Non-pigmented ciliary epithelial cell (primary cell): ENCODE results near the gene HEPHL1.

Experiments used
- DNase-seq: peaks from one replicate; pipeline ENCODE4 v3.0.0-alpha.2; 2010; ENCODE audit warnings: low read depth

HEPHL1 gene

DNA sequence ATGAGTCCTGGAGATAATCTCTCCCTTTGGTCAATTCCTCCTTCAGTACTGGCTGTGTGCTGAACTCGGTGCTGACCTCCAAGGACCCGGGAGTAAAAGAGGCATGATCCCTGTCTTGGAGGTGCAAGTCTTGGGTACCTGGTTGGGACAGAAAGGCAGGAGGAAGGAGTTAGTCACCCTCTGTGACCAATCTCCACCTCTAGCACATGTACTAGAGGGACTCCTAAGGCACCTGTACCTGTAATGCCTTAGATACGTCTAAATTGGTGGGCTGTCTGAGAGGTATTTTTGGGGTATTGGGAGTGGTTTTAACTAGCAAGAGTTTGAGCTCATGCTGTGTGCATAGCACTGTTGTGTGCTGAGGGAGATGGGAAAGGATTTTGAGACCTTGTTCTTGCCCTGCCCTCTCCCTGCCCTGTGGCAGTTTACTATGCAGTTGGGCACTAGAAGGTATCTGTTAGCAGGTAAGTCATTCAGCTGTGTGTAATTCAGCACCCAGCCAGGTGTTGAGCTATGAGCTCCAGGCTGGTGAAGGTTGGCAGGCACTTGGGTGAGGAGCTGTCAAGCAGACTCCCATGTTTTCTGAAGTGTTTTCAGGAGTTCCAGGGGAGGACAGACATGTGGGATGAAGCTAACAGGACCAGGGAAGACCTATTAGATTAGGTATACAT, 110.0 kb downstream of the HEPHL1 start:
- no peak for DNase-seq

DNA sequence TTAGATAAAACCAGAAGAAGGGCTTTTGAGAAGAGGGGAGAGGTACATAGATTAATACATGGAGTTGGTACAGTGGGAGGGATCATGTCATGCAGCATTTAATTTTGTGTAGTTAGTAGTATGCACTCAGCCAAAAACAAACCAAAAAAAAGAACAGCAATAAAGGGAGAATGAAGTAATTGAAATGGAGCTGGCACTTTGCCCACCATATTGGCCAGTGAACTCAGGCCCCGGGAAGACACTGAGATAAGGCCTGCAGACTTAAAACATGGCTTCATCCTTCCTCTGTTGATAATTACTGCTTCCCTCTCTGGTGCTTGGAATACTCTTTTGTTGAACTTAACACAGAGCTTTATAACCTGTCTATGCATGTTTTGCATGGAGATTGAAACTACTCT, 110.6 kb downstream of the HEPHL1 start:
- no peak for DNase-seq

DNA sequence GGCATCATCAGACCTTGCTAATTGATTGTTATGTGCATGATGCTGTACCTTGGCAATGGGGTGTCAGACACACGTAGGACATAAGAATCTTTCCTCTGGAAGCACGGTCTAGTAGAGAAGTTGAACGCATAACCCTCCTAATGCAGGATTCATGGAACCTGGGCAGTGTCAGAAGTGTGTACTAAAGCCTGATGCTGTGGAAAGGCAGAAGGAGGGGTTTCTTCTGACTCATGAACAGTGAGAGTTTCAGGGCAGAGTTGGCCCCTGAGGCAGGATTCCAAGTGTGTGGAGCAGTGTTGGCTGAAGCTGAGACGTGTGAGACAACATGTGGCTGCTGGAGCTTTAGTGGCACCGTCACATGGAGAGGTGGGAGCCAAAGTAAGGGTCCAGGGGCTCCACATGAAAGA, 111.0 kb downstream of the HEPHL1 start:
- no peak for DNase-seq

DNA sequence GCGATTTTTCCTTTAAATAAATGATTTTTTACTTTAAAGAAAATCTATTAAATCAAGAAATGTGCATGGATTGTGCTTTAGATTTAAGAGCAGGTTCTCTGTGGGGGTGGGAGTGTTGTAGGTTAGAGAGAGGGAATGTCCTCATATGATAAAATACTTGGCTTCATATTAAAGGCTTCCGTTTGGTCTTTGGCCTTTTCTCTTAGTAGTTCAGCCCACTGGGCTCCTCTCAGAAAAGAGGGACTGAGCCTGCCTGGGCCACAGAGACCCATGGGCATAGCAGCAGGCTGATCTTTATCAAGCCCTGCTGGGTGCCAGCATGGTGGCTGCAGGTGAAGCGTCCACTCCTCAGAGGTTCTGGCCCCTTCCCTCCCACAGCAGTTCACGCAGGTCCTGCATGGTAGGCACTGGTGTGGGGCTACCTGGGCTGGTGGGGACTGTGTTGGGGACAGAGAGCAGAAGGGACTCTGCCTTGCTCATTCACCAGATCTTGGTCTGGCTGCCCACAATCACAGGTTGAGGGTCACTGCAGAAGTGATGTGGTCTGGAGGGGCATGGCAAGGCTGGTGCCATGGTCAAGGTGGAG, 111.8 kb downstream of the HEPHL1 start:
- DNase-seq: no peak

DNA sequence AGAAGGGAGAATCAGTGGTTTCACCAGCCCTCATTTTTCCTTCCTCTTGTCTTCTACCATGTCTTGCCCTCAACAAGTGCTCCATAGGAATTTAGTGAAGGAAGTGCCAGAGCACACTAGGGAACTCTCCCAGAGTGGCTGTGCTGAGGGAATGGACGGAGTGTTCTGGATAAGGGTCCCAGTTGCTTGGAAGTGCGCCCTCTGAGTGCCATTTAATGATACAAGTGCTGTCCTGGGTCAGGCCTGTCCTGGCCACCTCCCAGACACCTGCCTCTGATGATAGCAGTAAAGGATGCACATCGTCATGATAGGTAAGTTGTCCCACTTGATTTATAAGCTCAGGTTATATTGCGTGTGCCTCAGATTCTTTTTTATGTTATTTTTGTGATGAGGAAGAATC, 112.6 kb downstream of the HEPHL1 start:
- DNase-seq: no peak

DNA sequence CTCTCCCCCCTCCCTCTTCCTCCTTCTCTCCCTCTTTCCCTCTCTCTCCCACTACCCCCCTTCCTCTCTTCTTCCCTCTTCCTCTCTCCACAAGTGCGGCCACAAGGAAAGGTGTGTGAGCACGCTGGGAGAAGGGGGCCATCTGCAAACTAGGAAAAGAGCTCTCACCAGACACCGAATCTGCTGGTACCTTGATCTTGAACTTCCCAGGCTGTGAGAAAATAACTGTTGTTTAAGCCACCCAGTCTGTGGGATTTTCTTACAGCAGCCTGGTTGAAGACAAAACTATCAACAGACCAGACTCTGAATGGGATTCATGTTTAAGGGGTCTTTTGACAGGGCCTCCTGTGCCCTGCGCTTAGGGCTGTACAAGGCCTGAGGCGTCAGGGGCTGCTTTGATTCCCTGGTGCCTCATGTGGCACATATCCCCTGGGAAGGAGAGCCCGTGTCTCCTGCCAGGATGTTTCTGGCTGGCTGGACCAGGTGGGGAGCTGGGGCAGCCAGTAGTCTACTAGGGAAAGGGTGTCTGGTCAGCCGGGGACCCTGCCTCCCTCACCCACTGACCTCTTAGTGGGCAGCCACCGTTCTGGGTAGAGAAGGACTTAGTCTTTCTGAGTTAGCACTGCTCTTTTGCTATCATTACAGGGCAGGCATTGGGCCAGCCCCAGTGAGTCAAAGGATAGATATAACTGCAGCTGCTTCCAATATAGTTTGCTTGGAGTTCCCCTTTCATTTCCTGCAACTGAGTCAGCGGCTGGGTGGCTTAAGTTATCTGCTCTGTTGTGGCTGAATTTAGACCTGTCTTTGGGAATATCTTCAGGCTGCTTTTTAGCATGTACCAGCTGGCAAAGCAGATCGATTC, 113.7 kb downstream of the HEPHL1 start:
- DNase-seq: peak; percentile 89

DNA sequence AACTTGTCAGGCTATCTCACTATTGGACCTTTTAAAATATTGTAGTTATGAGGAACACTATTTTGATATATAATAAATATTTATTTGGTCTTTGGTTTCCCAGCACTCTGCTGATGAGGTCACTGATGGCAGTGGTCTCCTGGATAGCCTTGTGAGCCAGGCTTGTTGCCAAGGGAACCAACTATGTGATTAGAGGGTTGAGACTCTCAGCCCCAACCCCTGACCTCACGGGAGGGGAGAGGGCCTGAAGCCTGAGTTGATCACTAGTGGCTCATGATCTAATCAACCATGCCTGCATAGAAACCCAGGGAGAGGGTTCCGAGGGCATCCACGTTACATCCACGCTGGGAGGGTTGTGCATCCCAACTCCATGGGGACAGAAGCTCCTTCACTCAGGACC, 118.3 kb downstream of the HEPHL1 start:
- no peak for DNase-seq

DNA sequence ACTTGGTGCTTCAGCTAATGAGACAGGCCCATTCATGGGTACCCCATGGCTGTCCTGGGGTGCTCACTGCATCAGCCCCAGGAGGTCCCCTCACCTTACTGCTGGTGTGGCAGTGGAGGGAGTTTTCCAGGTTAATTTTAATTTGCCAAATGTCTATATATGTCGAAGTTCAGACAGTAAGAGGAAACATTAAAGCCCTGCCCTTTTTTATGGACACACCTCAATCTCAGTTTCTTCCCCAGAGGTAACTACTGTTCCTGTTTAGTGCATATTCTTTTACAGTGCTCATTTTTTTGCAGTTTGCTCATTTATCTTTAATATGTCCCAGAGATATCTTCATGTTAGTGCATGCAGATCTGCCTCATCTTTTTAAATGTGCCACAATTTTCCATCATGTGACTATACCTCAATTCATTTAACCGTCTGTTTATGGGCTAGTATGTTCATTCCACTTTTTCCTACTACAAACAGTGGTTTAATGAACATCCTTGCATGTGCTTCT, 119.1 kb downstream of the HEPHL1 start:
- no peak for DNase-seq

DNA sequence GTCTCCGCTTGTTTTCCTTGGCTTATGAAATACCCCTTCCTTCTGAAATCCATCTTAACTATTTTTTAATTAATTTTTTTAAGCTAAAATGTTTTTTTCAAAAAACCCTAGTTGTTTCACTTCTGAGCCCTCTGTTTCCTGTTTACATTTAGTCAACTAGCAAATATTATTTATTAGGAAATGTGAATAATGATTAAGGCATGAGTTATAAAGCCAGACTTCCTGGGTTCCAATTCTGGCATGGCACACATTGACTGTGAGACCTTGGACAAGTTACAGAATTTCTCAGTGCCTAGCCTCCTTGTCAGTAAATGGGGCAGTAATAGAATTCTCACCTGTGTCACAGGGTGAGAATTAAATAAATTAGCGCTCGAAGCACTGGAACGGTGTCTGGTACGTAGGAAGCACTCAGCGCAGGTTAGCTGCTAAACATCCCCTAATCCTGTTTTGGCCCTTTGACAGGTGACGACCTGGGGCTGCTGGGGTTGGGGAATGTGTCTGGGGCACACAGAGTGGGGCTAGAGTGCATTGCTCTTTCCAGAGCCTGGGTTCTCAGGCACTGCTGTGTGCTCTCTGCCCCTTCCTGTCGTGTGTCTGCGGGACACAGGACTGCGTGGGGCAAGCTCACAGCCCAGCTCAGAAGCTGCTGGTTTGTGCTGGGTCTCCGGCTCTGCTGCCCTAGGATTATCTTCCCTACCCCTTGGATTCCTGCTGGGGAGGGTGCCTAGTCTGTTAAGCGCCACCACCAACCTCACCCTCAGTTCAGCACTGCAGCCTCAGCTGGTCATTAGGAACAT, 120.6 kb downstream of the HEPHL1 start:
- no peak for DNase-seq

DNA sequence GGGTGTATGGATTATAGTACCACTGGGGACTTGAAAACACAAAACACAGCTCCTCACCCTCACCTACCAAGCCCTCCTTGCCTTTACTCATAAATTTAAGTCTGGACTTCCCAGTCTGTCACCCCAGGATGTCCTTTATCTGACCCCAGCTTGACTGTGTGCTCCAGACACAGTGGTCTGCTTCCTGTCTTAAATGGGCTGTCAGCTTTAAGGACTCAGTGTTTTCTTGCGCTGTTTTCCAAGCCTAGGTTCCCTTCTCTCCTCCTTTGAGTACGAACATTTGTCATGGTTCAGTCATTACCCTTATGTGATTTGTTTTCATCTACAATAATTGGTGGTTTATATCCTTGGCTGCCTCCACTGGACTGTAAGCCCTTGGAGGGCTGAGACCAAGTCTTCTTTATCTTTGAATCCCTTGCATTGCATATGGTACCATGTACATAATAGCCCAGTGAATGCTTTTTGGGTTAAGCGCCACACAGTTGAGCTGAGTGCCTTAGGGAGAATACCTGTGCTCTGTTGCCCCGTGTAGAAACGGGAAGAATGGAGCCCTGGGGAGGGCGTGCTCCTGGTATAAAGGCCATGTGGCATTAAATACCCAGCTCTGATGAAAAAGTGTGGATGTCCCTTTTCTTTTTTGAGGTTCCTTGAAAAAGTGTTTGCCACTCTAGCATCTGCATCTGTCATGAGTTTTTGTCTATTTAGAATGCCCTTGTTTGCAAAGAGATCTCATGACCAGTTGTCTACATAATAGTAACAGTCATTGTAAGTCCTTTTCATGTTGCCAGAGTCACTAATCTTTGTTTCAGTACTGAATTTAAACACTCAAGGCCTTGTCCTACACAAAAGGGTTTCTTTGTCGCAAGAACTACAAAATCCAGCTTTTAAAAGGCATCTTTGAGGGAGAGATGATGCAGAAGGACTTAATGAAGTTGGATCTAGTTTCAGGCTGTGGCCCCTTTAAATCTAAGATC, 121.4 kb downstream of the HEPHL1 start:
- DNase-seq: no peak

DNA sequence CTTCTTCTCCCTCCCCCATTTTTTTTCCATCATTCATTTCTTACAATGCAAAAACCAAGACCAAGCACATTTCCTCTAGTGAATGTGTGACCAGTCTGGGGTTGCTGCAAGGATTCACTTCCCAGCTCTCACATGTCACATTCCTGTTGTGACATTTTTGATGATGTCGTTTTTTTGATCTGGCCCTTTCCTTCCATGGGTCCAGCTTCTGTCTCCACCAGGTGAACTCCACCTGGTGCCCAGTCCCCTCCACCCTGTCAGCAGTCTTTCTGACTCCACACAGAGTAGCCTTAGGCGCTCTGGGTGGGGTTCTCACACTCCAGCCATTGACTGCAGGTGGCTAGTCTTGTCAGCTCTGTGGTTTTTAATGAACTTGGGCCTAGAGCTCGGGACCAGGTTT, 123.1 kb downstream of the HEPHL1 start:
- no peak for DNase-seq

DNA sequence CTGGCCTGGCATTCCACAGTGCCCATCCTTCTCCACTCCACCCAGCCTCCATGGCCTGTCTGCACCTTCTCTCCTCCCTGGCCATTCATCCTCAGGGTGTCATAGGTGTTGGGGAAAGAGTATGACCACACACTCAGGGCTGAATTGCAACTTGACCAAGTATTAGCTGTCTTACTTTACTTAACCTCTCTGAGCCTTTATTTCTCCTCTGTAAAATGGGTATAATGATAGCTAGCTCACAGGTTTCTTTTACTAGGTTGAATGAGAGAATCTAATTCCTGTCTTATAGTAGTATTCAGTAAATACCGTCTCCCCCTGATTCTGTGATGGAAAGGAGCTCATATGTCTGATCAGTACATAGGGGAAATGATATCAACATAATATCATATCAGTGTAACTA, 123.5 kb downstream of the HEPHL1 start:
- no peak for DNase-seq

DNA sequence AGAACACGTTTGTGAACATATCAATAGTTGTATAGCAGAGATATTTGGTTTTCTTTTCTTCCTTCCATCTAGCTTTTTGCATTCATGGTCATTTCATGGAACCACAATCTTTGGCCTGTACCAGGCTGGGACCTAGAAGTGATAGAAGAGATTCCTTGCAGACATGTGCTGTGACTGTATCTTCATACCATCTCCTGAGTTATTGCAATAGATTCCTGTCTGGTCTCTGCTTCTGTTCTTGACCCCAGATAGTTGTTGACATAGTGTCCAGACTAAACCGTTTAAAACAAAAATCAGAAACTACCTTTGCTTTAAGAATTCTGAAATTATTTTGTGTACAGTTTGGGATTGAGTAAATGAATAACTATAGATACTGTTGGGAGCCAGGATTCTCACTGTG, 124.3 kb downstream of the HEPHL1 start:
- DNase-seq: no peak

DNA sequence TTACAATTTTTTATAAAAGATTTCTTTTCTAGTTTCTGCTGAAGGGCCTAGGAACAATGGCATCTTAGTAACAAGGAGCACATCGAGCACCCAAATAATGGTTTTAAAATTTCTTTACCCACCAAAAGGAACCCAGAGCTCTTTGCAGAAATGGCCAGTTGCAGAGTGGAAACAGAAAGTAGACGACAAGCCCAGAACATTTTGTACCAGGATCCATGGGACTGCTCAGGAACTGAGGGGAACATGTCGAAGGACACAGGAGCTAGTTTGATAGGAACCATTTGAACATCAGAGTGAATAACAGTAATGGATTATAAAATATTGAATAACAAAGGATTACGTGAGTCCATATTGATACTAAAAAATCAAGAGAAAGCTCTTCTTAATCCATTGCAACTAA, 124.8 kb downstream of the HEPHL1 start:
- no peak for DNase-seq

DNA sequence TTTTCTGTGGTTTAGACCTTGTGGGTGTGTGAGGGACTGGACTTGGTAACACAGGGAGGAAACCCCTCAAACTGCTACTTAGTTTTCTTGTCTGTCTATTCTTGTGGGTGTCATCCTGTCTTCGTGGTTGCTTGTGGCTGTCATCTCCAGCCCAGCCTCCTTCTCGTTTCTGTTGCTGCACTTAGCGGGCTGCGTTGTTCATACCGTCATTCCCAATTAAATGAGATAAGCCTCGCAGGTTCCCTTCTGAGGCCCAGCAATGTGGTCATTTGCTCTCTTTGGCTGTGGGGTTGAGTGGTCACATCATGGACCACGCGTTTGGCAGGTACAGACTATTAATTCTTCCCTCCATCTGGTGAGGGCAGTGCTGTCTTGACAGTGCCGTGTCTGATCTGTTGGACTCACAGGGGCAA, 126.3 kb downstream of the HEPHL1 start:
- DNase-seq: no peak

DNA sequence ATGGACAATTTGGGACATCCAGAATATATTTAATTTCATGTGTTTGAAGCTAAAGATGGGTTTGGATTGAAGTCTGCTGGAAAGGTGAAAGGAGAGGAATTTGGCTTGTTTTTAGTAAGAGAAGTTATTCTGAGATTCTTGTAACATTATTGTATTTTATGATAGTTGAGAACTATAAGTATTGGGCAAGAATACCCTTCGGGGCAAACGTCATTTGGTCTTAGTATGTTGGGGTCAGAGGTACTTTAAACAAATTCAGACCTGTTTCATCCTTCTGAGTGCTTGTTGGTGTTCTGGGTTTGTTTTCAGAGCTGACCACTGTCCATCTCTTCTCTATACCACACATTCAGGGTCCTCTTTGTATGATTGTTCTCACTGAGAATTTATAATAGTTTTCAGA, 127.0 kb downstream of the HEPHL1 start:
- no peak for DNase-seq

DNA sequence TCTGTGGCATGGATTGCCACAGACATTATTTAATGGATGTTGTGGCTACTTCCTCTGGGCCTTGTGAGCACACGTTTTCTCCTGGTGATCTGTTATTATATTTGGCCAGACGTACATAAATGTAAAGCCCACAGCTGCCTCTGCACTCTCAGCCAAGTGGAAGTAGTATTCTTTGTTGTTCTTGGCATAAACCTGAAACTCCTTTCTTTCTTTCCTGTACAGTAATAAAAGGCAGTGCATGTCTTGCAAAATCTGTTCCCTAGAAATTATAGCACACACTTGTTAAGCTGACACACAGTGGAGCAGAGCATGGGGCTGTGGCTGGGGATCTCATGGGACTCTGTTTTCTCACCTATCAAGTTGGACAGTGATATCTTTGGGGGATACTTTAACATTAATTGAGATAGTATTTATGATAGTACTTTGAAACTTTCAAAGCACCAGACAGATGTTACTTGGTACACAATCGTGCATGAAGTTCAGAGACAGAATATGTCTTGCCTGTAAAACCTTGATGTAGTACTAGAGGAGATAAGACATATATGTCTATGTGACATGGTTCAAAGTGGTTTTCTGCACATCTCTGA, 128.4 kb downstream of the HEPHL1 start:
- no peak for DNase-seq

DNA sequence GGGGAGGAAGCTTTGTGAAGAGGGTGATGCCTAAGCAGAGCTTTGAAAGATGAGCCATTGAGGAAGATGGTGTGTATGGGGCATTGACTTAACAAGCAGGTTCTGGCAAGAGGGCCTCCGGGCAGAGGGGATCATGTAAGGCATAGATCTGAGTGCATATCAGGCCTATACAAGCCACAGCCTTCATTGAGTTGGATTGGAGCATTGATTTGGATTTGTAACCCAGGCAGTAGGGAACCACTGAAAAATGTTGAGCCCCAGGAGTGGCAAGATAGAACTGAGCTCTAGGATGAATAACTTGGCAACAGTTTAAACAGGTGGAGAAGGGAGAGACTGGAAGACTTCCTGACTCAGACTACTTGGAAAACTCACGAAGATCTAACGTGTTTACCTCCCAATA, 128.9 kb downstream of the HEPHL1 start:
- no peak for DNase-seq

DNA sequence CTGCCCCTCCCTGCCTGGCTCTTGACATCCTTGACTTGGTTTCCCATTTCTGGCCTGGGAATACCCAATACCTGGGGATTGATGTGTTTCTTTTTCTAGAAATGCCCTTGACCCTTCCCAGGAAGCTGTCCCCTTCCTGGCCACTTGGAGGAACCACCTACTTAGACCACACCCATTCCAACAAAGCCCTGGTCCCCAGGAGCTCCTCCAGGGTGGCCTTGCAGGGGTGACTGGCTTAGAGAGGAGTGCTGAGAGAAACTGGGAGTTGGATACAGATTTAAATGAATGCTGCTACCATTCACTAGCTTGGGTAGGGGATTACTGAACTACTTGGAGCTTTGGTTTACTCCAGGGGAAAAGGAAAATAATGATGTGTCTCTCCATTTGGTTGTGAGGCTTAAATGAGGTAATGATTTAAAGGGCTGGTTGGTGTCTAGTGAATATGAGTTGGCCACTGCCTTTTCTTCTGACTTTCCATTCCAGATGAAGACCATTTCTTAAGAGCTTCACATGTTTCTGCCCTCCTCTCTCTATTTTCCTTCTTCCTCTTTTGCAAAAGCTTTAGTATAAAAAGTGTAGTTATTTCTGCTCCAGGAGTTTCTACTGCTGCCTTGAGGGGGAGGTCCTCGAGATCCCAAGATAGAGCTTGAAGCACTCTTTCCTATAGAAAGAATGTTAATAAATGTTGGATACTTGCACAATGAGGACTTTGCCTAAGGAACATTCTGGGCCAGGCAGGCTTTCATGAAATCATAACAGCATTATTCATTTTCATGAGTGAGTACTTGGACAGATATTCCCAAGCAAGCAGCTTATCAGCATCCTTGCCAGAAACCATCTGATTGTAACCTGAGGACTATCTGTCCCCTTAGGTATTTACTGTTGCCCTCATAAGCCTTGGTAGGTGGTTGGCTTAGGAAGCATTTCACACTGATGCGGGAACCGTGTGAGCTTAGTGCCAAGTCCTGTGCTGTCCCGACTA, 129.8 kb downstream of the HEPHL1 start:
- DNase-seq: no peak
